GM20000 (cell line): ENCODE measurements around the gene TEP1.

Experiments
- DNase-seq: peaks from one replicate; pipeline ENCODE4 v3.0.0; 2012; ENCODE audit warnings: low spot score
- CTCF ChIP-seq: IDR thresholded peaks from 2 replicates; pipeline ENCODE4 v1.5.1; 2012; ENCODE audit warnings: mild to moderate bottlenecking, control low read depth; ENCODE audit errors: extremely low read depth, missing control alignments

The TEP1 gene

GRCh38 chr14:20438664-20439063 is 25.4 kb upstream of the TEP1 start:
- no peak for TF ChIP-seq CTCF
- DNase-seq = peak; percentile 49

DNA sequence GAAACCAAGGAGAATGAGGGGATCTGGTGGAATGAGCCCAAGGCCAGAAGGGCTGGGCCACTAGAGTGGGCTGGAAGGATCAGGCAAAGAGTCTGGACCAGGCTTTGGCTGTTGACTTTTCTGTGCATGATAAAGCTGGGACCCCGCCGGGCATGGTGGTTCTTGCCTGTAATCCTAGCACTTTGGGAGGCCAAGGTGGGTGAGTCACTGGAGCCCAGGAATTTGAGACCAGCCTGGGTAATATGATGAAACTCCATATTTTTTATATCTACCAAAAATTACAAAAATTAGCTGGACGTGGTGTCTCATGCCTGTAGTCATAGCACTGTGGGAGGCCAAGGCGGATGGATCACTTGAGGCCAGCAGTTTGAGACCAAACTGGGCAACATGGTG is 23.1 kb upstream of the TEP1 start:
- DNase-seq = no peak
- no peak for TF ChIP-seq CTCF

- DNase-seq = no peak
- TF ChIP-seq CTCF = no peak
Measured at GRCh38 chr14:20435582-20436362, 22.5 kb upstream of the TEP1 start, which contains the start of gene KLHL33. KLHL33 (minus strand) TSS chr14:20436166; CDS start chr14:20435811, 355 bp downstream.

DNA sequence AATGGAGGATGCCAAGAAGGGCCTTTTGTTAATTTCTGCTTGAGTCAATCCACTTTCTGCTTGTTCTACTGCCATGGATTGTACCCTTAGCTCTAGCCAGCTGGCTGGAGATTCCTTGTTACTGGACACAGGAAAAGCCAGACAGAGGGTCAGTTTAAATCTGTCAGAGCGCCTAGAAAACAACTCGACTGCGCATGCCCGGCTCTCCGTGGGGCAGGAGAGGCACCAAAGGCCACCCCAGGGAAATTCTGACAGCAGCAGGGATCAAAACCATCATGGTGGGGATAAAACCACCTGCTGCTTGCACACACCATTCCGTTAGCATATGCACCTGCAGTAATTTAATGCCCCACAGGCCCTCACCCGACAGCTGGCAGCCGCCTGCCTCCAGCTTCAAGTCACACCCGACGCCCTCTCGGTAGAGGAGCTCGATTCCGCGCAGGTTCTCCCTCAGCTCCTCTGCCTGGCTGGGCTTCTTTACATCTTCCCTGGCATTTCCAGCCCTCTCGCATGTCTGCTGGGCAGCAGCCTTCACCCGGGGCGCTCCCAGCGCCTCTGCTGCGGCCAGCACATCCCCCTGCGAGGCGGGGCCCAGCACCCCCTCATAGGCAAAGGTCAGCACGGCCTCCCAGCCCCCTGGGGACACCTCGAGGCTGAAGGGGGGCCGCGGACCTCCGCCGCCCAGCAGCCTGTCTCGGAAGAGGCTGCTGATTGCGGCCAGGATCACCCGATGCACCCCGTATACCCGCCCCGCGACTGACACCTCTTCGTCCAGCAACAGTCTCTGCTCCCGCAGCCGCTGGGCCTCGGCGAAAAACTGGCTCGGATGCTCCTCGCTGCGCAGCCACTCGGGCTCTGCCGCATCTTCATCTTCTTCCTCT is 21.6 kb upstream of the TEP1 start:
- no peak for DNase-seq
- no peak for TF ChIP-seq CTCF

DNA sequence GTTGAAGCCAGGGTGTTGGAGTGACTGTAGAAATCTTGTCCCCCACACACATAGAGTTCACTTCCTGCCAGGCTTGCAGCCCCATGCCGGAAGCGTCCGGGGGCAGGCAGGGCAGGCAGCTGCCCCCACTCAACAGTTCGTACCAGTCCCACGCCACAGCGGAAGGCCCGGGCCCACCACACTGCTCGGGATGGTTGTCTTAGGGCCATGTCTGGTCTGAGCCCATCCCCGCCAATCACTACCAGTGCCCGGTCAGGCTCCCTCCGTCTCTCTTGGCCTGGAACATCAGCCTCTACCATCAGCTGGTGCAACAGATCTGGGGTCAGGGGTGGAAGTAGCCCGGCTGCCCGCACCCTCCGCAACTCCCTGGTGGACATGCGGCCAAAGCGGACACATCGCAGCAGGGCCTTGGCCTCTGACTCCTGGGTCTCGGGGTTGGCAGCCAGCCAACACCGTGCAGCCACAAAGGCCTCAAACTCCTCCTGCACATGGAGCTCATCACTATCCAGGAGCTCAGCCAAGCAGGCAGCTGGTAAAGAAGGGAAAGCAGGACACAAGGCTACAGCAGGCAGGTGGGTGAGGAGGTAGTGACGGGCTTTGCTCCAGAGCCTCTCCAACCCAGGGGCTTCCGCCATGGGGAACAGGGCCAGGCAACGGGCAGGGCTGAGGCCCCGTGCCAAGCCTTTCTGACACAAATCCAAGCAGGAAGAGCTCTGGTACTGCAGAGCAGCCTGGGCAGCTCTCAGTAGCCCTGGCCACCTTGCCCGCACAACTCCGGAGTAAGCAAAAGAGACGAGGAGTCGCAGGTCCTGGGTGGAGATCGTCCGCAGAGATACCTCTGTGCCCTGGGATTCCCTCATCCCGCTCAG is 16.7 kb upstream of the TEP1 start:
- no peak for TF ChIP-seq CTCF
- no peak for DNase-seq

DNA sequence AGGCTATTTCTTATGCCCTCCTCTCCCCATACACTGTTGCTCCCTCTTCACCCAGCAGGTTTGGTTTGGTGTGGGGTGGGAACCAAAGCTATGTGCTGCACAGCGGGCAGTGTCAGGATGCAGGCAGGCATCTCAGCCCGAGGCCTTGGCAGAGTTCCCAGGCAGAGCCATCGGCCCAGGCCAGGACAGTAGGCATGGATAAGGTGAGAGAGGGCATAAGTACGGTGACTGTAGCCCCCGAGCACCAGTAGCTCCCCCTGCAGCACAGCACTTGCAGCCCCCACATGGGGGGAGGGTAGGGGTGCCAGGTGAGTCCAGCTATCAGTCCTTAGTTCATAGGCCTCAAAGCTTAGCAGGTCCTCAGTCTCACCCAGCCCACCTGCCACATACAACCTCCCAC is 15.5 kb upstream of the TEP1 start:
- DNase-seq = no peak
- no peak for TF ChIP-seq CTCF

DNA sequence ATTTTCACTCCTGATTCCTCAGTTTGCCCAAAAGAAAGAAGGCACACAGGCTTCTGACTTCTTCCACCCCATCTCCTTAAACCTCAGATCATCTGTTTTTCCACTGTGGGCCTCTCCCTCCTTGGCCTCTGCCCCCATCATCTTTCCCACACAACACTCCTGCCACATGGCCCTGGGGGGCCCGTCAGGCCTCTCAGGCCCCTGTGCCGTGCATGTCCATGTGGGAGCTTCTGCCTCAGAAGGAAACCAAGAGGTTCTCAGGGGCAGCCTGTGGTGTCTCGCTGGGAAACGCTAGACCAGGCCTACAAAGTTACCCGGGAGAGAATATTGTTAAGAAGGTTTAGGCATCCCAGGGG is 14.7 kb upstream of the TEP1 start:
- no peak for TF ChIP-seq CTCF
- no peak for DNase-seq
